ENCODE measurements around the gene STXBP6.
"Not testable (repeated sequence)": the region's sequence is repeated elsewhere in the genome, so short reads cannot be mapped to it uniquely, and the experiment has no call there.

The STXBP6 gene

DNA sequence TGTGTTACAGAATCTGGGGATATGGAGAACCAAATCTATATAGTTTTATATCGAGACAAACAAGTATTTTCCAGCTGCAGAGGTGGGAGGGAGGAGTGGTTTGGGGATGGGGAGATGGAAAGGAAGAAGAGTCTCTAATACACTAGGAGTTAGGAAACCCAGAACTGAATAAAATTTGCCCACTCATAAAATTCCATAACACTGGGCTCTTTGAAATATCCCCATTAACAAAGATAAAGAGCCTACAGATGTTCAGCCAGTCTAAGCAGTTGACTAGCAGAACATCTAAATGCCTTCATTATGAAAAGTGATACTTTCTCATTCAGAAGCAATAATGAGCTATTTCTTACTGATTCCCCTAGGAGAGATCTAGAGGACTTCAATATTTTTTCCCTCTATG is 264.2 kb downstream of the STXBP6 start:
- DNase-seq, result no peak

DNA sequence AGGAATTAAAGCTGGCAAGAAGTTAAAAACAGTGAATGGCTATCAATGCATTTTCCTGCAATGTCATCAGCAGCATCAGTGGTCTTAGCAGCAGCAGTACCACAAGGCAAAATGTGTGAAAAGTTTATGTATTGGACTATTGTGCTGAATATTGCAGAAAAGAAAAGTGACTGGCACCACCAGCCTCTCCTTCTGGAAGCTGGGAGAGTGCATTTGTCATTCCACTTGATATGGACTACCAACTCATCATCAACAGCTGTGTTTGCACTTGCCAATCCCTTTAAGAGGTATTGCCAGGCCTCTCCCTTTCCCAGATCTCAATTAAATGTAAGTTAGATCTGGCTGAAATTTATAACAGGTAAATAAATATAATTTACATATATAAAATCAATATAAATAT is 265.0 kb downstream of the STXBP6 start:
- no peak for DNase-seq

DNA sequence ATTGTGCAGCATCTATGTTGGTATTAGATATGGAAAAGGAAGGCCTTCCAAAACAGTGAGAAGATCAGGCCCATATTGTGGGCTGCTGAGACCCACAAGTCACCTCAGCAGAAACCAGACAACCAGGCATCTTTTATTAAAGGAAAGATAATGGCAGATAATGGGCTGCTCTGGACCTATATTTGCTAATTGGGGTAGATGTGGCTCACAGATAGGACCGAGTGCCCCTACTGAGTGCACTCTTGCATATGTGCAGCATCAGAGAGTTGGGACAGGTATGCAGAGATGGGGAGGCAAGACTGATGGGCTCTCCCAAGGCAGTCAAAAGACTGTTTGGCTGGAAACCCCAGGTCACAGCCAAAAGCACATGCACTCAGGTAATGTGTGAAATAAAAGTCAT is 266.2 kb downstream of the STXBP6 start:
- no peak for DNase-seq

DNA sequence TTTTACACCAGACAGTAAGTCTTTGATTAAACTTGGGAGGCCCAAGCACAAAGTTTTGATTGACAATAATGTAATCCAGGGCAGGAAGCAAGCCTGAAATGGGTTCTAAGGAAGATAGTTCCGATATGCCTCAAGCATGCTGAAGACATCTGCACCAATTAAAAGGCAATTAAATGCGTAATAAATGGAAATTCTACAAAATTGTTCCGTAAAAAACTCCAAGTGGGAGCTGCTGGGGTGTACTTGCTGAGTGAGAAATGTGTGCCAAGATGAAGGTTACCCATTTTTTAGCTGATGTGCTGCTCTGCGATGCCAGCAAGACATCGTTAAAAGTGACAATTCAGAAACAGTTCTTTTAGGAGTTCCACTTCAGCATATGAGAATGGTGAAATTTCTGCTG is 269.7 kb downstream of the STXBP6 start:
- no peak for DNase-seq

DNA sequence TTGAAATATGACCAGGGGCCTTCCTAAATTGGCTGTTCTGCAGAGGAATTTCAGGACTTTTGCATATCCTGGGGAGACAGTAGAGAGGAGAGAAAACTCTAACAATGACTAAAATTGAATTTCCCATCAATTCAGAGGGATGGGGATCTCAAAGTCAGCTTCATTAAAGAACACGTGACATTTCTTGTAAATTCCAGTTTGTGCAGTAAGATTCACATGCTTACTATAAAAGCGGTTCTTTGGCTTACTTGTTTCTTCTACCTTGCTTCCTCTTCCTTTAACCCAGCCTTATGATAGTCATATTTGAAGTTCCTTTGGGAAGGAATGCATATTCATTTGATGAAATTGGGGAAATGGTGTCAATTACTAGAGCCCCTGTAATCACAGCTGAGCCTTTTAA is 272.3 kb downstream of the STXBP6 start:
- no peak for DNase-seq

DNA sequence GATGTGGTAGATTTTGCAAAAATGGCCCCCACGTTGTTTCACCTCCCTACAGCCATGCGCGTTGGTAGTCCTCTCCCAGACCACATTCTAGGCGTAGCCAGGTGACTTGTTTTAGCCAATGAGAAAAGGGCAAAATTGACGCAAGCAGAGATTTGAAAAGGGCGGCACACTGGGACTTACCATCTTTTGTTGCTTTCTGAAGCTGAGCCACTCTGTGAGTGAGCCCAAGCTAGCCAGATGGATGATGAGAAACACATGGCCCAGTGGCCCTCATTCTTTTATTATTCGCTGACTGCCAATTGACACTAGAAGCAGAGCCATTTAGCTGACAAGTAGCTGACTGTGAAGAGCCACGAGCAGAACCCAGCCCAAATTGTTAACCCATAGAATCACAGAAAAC is 274.0 kb downstream of the STXBP6 start:
- DNase-seq, result no peak

DNA sequence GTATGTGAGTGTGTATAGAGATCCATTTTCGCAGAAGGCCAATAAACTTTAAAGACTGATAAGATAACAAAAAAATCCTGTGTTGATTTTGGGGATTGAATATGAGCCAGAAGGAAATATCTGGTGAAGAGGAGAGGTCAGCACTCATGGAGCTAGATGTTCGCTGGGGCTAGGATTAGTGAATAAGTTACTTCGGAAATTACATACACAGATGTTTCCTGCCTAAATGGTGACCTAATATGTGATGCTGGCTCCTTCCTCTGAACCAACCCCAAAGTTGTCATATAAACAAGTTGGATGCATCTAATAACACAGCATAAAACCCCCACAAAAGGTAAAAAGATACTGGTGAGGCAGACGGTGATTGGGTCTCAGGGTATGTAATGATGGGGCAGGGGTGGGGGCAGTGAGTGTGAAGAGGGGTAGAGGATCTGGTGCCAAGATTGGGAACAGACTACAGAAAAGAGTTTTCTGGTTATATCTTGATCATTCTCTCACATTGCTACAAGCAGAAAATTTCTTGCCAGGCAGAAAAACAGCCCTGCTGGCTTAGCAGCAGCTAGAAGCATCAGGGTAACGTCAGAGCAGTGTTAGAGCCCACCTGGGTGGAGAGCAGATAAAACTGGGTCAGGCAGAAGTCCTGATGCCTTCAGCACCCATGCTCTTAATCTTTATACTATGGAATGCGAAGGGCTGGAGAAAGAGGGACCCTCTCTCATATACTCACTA is 275.6 kb downstream of the STXBP6 start:
- DNase-seq, result no peak

DNA sequence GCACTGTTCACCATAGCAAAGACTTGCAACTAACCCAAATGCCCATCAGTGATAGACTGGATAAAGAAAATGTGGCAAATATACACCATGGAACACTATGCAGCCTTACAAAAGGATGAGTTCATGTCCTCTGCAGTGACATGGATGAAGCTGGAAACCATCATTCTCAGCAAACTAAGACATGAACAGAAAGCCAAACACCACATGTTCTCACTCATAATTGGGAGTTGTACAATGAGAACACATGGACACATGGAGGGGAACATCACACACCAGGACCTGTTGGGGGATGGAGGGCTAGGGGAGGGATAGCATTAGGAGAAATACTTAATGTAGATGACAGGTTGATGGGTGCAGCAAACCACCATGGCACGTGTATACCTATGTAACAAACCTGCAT is 276.4 kb downstream of the STXBP6 start:
- DNase-seq, result not testable (repeated sequence)

DNA sequence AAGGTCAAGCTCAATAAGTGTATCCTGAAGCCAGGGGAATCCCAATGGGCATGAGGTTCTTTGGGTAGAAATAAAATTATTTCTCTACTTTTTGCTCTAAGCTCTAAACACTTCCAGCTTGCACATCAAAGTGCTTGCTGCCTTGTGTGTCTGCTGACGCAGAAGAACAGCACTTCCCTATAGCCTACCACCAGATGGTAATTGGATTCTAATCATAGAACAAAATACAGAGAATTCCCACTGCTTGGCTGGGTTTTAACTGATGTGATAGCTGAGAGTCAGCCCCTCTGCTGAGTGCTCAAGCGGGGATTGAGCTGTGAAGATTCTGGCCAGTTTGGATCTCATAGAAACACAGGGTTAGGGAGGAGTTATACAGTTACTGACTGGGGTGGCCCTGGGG is 283.5 kb downstream of the STXBP6 start:
- DNase-seq, result no peak

DNA sequence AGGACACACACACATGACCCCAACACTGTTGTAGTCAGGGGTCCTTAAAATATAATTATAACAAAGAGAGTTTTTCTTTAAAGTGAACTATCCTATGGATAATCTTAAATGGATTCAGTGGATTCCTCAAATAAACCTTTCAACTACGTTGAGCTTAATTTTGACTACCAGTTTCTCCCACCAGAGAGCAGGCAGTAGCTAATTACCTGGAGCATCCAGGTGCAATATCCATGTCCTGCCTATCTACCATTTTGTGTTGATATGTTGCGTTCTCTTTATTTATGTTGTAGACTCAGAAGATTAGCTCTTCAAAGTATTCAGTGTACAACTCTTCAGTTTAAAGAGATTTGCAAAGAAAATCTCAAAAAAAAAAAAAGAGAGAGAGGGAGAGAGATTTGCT is 288.8 kb downstream of the STXBP6 start:
- no peak for DNase-seq
